Endodermal cell (in vitro differentiated cells): ENCODE results near the gene CNGA3. TPM values are rescaled to one million over a fixed set of nuclear protein-coding genes. Genes with fewer than 3 reads are reported as not detected.
"Not testable (repeated sequence)": the region's sequence is repeated elsewhere in the genome, so short reads cannot be mapped to it uniquely, and the experiment has no call there.

ENCODE experiments used
- DNase-seq: peaks from one replicate; pipeline ENCODE4 v3.0.0-alpha.2; 2017
- H3K27ac ChIP-seq: 2 replicates; pipeline ENCODE4 v1.5.1; 2013; ENCODE audit warnings: mild to moderate bottlenecking, low read depth, low read length, moderate library complexity
- H3K27me3 ChIP-seq: 2 replicates; pipeline ENCODE4 v1.6.1; 2013; ENCODE audit warnings: mild to moderate bottlenecking, low read length, moderate library complexity; ENCODE audit not compliant: insufficient read depth, control insufficient read depth, poor library complexity, severe bottlenecking
- H3K36me3 ChIP-seq: 2 replicates; pipeline ENCODE4 v1.7.0; 2013; ENCODE audit warnings: mild to moderate bottlenecking, low read length, moderate library complexity; ENCODE audit not compliant: control insufficient read depth, insufficient read depth
- H3K4me1 ChIP-seq: one replicate; pipeline ENCODE4 v1.7.0; 2013; ENCODE audit warnings: low read length; ENCODE audit not compliant: control insufficient read depth, insufficient read depth
- H3K4me3 ChIP-seq: 2 replicates; pipeline ENCODE4 v1.5.1; 2013; ENCODE audit warnings: mild to moderate bottlenecking, low read length, moderate library complexity
- H3K9ac ChIP-seq: 2 replicates; pipeline ENCODE4 v1.6.1; 2013; ENCODE audit warnings: mild to moderate bottlenecking, low read length, moderate library complexity; ENCODE audit not compliant: poor library complexity, severe bottlenecking; ENCODE audit errors: extremely low read depth
- H3K9me3 ChIP-seq: 2 replicates; pipeline ENCODE4 v1.6.1; 2013; ENCODE audit warnings: mild to moderate bottlenecking, low read length, moderate library complexity; ENCODE audit not compliant: control insufficient read depth
- H3K27ac Mint-ChIP-seq: 2 replicates; pipeline ENCODE4 v1.8.0; 2020; ENCODE audit warnings: mixed read lengths
- H3K27me3 Mint-ChIP-seq: 2 replicates; pipeline ENCODE4 v1.8.0; 2021; ENCODE audit warnings: mild to moderate bottlenecking, mixed read lengths; ENCODE audit not compliant: insufficient read depth
- H3K36me3 Mint-ChIP-seq: 2 replicates; pipeline ENCODE4 v1.8.0; 2020; ENCODE audit warnings: low read depth, mixed read lengths
- H3K4me1 Mint-ChIP-seq: 2 replicates; pipeline ENCODE4 v1.8.0; 2020; ENCODE audit warnings: mixed read lengths
- H3K4me3 Mint-ChIP-seq: 2 replicates; pipeline ENCODE4 v1.8.0; 2020; ENCODE audit warnings: mild to moderate bottlenecking, moderate library complexity, mixed read lengths
- H3K9me3 Mint-ChIP-seq: 2 replicates; pipeline ENCODE4 v1.8.0; 2020; ENCODE audit warnings: mild to moderate bottlenecking, mixed read lengths
- CTCF ChIP-seq: fragments of 200-600 bp; sonication (generic); conservative IDR thresholded peaks from 2 replicates; pipeline ENCODE4 v1.5.0; 2021; ENCODE audit warnings: antibody characterized with exemption, mild to moderate bottlenecking
- WGBS, 2 experiments: methylation state at CpG; one replicate each; pipeline versions ENCODE4 v1.1.5 to v1.1.7; 2013; ENCODE audit warnings: missing lambda C conversion rate in 2 of 2, mixed read lengths in 1 of 2; ENCODE audit not compliant: insufficient coverage in 1 of 2, insufficient read length in 1 of 2; 5-methylcytosine and 5-hydroxymethylcytosine counted together
- total RNA-seq, 2 donors: library from RNA; stranded (reverse); fragmentation: NEBNext Ultra II Directional in 1 of 2; extraction: Animal tissue kit (Norgen Biotek cat#: 25700) in 1 of 2; gene quantifications; 2 replicates in 1 of 2; 3 replicates in 1 of 2; pipeline ENCODE4 v1.2.1, GENCODE V29; 2021

The CNGA3 gene
- total RNA-seq, 2 donors from 2014 or later, result 0.33 TPM; not detected in 1

- 89% methylated on average over 5 of the region's 5 CpGs; no CpG with 5 or more reads in 1 of the 2 experiments for WGBS, 2 experiments
- no peak for TF ChIP-seq CTCF
Measured at GRCh38 chr2:98301469-98301868, 44.8 kb upstream of the CNGA3 start.

GRCh38 chr2:98307131-98307696, 39.0 kb upstream of the CNGA3 start:
- DNase-seq, H3K27me3 ChIP-seq, H3K36me3 Mint-ChIP-seq, H3K4me3 ChIP-seq, H3K9ac ChIP-seq, H3K36me3 ChIP-seq, H3K4me1 Mint-ChIP-seq, H3K4me3 Mint-ChIP-seq, H3K9me3 ChIP-seq, H3K9me3 Mint-ChIP-seq, H3K27ac Mint-ChIP-seq, H3K4me1 ChIP-seq, H3K27ac ChIP-seq: not testable (repeated sequence)
- WGBS, 2 experiments, result 84 to 85% methylated on average over 7 to 9 of the region's 9 CpGs
- H3K27me3 Mint-ChIP-seq, result peaks cover 11% of the 10 kb centered on the region

More at GRCh38 chr2:98301469-98301868, 44.8 kb upstream of the CNGA3 start:
- Histone ChIP-seq H3K36me3 (no peaks in the 10 kb centered on the region), H3K4me1 (peaks cover 5% of the 10 kb centered on the region), H3K9me3 (no peaks in the 10 kb centered on the region), H3K4me3 (no peak overlapping the region), H3K27ac (no peak overlapping the region), H3K9ac (no peak overlapping the region), H3K27me3 (no peaks in the 10 kb centered on the region)
- no peak for DNase-seq
- Mint-ChIP-seq H3K9me3 (no peaks in the 10 kb centered on the region), H3K27me3 (peaks cover 10% of the 10 kb centered on the region), H3K4me1 (peaks cover 20% of the 10 kb centered on the region), H3K36me3 (no peaks in the 10 kb centered on the region), H3K27ac (no peak overlapping the region), H3K4me3 (no peak overlapping the region)

DNA sequence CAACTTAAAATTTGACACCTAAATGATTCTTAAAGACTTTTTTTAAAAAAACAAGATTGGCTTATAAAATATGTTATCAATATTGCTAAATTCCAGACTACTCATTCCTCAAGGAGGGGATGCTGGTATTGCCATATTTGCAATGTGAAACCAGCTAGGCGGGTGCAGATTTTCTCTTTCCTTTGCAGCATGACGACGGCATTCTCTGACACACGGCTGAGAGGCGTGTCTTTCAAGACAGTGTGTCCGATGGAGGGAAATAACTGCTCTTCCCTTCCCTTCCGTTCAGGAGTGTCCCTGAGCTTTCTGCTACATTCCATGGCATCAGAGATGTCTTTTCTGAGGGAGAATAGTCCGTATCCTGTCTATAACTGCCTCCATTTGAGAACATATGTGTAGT, 38.2 kb upstream of the CNGA3 start:
- Mint-ChIP-seq H3K4me3 (no peak overlapping the region), H3K9me3 (no peaks in the 10 kb centered on the region), H3K36me3 (no peaks in the 10 kb centered on the region), H3K27ac (no peak overlapping the region), H3K27me3 (peaks cover 12% of the 10 kb centered on the region), H3K4me1 (peaks cover 4% of the 10 kb centered on the region)
- no peak for DNase-seq
- Histone ChIP-seq H3K9ac (no peak overlapping the region), H3K4me1 (peaks cover 4% of the 10 kb centered on the region), H3K36me3 (no peaks in the 10 kb centered on the region), H3K27me3 (no peaks in the 10 kb centered on the region), H3K9me3 (no peaks in the 10 kb centered on the region), H3K27ac (no peak overlapping the region), H3K4me3 (no peak overlapping the region)
- TF ChIP-seq CTCF, result no peak
- 93 to 97% methylated on average over 8 of the region's 8 CpGs for WGBS, 2 experiments

GRCh38 chr2:98308532-98308931, 37.7 kb upstream of the CNGA3 start:
- Mint-ChIP-seq H3K4me3 (no peak overlapping the region), H3K9me3 (no peaks in the 10 kb centered on the region), H3K4me1 (peaks cover 9% of the 10 kb centered on the region), H3K36me3 (no peaks in the 10 kb centered on the region), H3K27me3 (peaks cover 12% of the 10 kb centered on the region), H3K27ac (no peak overlapping the region)
- WGBS, 2 experiments, result 93 to 100% methylated on average over 1 to 4 of the region's 4 CpGs
- Histone ChIP-seq H3K27ac (no peak overlapping the region), H3K4me1 (peaks cover 4% of the 10 kb centered on the region), H3K9ac (no peak overlapping the region), H3K4me3 (no peak overlapping the region), H3K36me3 (no peaks in the 10 kb centered on the region), H3K27me3 (no peaks in the 10 kb centered on the region), H3K9me3 (no peaks in the 10 kb centered on the region)
- no peak for TF ChIP-seq CTCF
- DNase-seq, result no peak
